ENCODE measurements around the gene NME8. TPM values are rescaled to one million over a fixed set of nuclear protein-coding genes. Genes with fewer than 3 reads are reported as not detected.

NME8 gene
- total and polyA plus RNA-seq, 2 donors (not counting 3 experiments of a cell fraction or from before 2014, with no cell fraction given) = not detected

DNA sequence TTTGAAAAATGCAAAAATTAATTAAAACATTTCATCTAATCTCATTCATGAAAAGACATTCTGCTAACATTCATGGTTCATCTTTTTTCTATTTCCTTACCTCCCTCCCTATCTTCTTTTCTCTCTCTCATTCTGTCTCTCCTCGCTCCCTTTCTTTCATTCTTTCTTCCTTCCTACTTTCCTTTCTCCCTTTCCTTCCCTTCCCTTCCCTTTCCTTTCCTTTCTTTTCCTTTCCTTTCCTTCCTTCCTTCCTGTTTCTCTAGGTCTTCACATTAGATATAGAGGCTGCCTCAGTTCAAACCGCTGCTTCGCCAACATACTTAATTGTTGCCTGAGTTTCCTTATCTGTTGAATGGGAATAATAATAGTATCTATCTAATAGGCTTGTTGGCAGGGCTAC lies 46.3 kb downstream of the NME8 start:
- H3K36me3 ChIP-seq (ENCODE audit: control insufficient read depth in 2 of 2, extremely low read depth in 1 of 2, insufficient read depth in 2 of 2, low read length in 2 of 2) = no peaks in the 10 kb centered on the region
- no peak overlapping the region for H3K9ac ChIP-seq (replicated peaks; ENCODE audit: extremely low read depth, insufficient read depth, low read length)
- no peaks in the 10 kb centered on the region for H3K4me1 ChIP-seq (ENCODE audit: control insufficient read depth, extremely low read depth, insufficient read depth, low read length)
- no peaks in the 10 kb centered on the region for H3K9me1 ChIP-seq (replicated peaks; ENCODE audit: control insufficient read depth, extremely low read depth, insufficient read depth, low read length)
- dilution Hi-C loops (cut with MboI; ENCODE audit: extremely low pct_ligation_motif_present, low sequenced_read_pairs) = no loop called here
- DNase-seq (ENCODE audit: low read depth, low spot score) (no peak), FAIRE-seq (no peak)
- CTCF ChIA-PET = no interaction called here
- H3K4me2 ChIP-seq (ENCODE audit: insufficient read depth, low read length) = no peak overlapping the region
- no peaks in the 10 kb centered on the region for H4K20me1 ChIP-seq (replicated peaks; ENCODE audit: control insufficient read depth, extremely low read depth, insufficient read depth, low read length)
- no peak overlapping the region for H2AFZ ChIP-seq (ENCODE audit: low read depth, low read length)
- H3K27ac ChIP-seq (ENCODE audit: insufficient read depth, low read depth, low read length) = no peak overlapping the region
- POLR2A ChIA-PET = no interaction called here
- H3K4me3 ChIP-seq (replicated peaks in 1 of 3; ENCODE audit: insufficient read depth in 1 of 3, low read depth in 1 of 3, low read length in 3 of 3) = no peak overlapping the region
- TF ChIP-seq CTCF (IDR thresholded peaks at IDR 0.05; ENCODE audit: extremely low read depth in 1 of 2, insufficient read depth in 1 of 2, low read depth in 1 of 2, low read length in 2 of 2) (no peak), POLR2A (IDR thresholded peaks at IDR 0.05; ENCODE audit: low read depth, low read length) (no peak), EZH2 (IDR thresholded peaks at IDR 0.05; ENCODE audit: borderline replicate concordance, low read depth, low read length, severe bottlenecking) (no peak), FOS (IDR thresholded peaks at IDR 0.05; ENCODE audit: borderline replicate concordance, insufficient read depth, low read length) (no peak), JUN (IDR thresholded peaks at IDR 0.05; ENCODE audit: borderline replicate concordance, insufficient read depth, insufficient read length, low read depth) (no peak), POLR2AphosphoS5 (IDR thresholded peaks at IDR 0.05; ENCODE audit: insufficient read depth, low read depth, low read length) (no peak), MYC (IDR thresholded peaks at IDR 0.05; ENCODE audit: low read depth, low read length) (no peak), GATA2 (IDR thresholded peaks at IDR 0.05; ENCODE audit: insufficient read depth, insufficient read length, low read depth, low read length) (no peak), MAX (IDR thresholded peaks at IDR 0.05; ENCODE audit: insufficient read depth, insufficient read length) (no peak)
- H3K79me2 ChIP-seq (ENCODE audit: control insufficient read depth, insufficient read depth, low read length) = no peaks in the 10 kb centered on the region
- H3K9me3 ChIP-seq (replicated peaks; ENCODE audit: control insufficient read depth, insufficient read depth, low read length) = no peaks in the 10 kb centered on the region
- BruUV-seq (replicated peaks) = no TSS peak
- no peaks in the 10 kb centered on the region for H3K27me3 ChIP-seq (ENCODE audit: control insufficient read depth in 2 of 2, insufficient read depth in 2 of 2, low read length in 2 of 2)
- intact Hi-C loops (cut with micrococcal nuclease) = no loop called here

Data from endothelial cell of umbilical vein (primary cell).